ENCODE results near the gene TTC23.
A peak's percentile ranks its signal among the peaks of the same experiment; 100 is the strongest.

Gene TTC23

GRCh38 chr15:99099661-99100060 is 149.7 kb downstream of the TTC23 start:
- Histone ChIP-seq H3K36me3 (ENCODE audit: control insufficient read depth, insufficient read depth, low read length) (no peaks in the 10 kb centered on the region), H3K4me3 (ENCODE audit: low read depth, low read length) (peak overlapping the region; percentile 45), H3K9ac (ENCODE audit: low read depth, low read length) (no peak overlapping the region), H3K27me3 (ENCODE audit: control insufficient read depth, insufficient read depth, low read length) (peaks cover 40% of the 10 kb centered on the region), H3K9me3 (ENCODE audit: control insufficient read depth, insufficient read depth, low read length) (no peaks in the 10 kb centered on the region), H3K4me1 (ENCODE audit: control insufficient read depth, insufficient read depth, low read length) (no peaks in the 10 kb centered on the region)

GRCh38 chr15:99098991-99099390 is 150.4 kb downstream of the TTC23 start:
- Histone ChIP-seq H3K9me3 (ENCODE audit: control insufficient read depth, insufficient read depth, low read length) (no peaks in the 10 kb centered on the region), H3K4me1 (ENCODE audit: control insufficient read depth, insufficient read depth, low read length) (no peaks in the 10 kb centered on the region), H3K4me3 (ENCODE audit: low read depth, low read length) (no peak overlapping the region), H3K27me3 (ENCODE audit: control insufficient read depth, insufficient read depth, low read length) (peaks cover 40% of the 10 kb centered on the region), H3K36me3 (ENCODE audit: control insufficient read depth, insufficient read depth, low read length) (no peaks in the 10 kb centered on the region), H3K9ac (ENCODE audit: low read depth, low read length) (no peak overlapping the region)

- Histone ChIP-seq H3K27me3 (ENCODE audit: control insufficient read depth, insufficient read depth, low read length) (peaks cover 39% of the 10 kb centered on the region), H3K36me3 (ENCODE audit: control insufficient read depth, insufficient read depth, low read length) (no peaks in the 10 kb centered on the region), H3K4me1 (ENCODE audit: control insufficient read depth, insufficient read depth, low read length) (no peaks in the 10 kb centered on the region), H3K4me3 (ENCODE audit: low read depth, low read length) (no peak overlapping the region), H3K9ac (ENCODE audit: low read depth, low read length) (no peak overlapping the region), H3K9me3 (ENCODE audit: control insufficient read depth, insufficient read depth, low read length) (no peaks in the 10 kb centered on the region)
Observed at GRCh38 chr15:99098426-99098825, 151.0 kb downstream of the TTC23 start.

GRCh38 chr15:99097441-99098410 is 151.7 kb downstream of the TTC23 start:
- Histone ChIP-seq H3K9me3 (ENCODE audit: control insufficient read depth, insufficient read depth, low read length) (no peaks in the 10 kb centered on the region), H3K36me3 (ENCODE audit: control insufficient read depth, insufficient read depth, low read length) (no peaks in the 10 kb centered on the region), H3K4me3 (ENCODE audit: low read depth, low read length) (no peak overlapping the region), H3K9ac (ENCODE audit: low read depth, low read length) (no peak overlapping the region), H3K27me3 (ENCODE audit: control insufficient read depth, insufficient read depth, low read length) (peaks cover 35% of the 10 kb centered on the region), H3K4me1 (ENCODE audit: control insufficient read depth, insufficient read depth, low read length) (no peaks in the 10 kb centered on the region)

GRCh38 chr15:99096894-99097426 is 152.4 kb downstream of the TTC23 start:
- no peak overlapping the region for H3K4me3 ChIP-seq (ENCODE audit: low read depth, low read length)
- H3K27me3 ChIP-seq (ENCODE audit: control insufficient read depth, insufficient read depth, low read length): peaks cover 28% of the 10 kb centered on the region
- H3K36me3 ChIP-seq (ENCODE audit: control insufficient read depth, insufficient read depth, low read length): no peaks in the 10 kb centered on the region
- no peaks in the 10 kb centered on the region for H3K9me3 ChIP-seq (ENCODE audit: control insufficient read depth, insufficient read depth, low read length)
- H3K9ac ChIP-seq (ENCODE audit: low read depth, low read length): no peak overlapping the region
- H3K4me1 ChIP-seq (ENCODE audit: control insufficient read depth, insufficient read depth, low read length): no peaks in the 10 kb centered on the region

- no peak overlapping the region for H3K4me3 ChIP-seq (ENCODE audit: low read depth, low read length)
- no peaks in the 10 kb centered on the region for H3K36me3 ChIP-seq (ENCODE audit: control insufficient read depth, insufficient read depth, low read length)
- peaks cover 23% of the 10 kb centered on the region for H3K27me3 ChIP-seq (ENCODE audit: control insufficient read depth, insufficient read depth, low read length)
- no peak overlapping the region for H3K9ac ChIP-seq (ENCODE audit: low read depth, low read length)
- no peaks in the 10 kb centered on the region for H3K4me1 ChIP-seq (ENCODE audit: control insufficient read depth, insufficient read depth, low read length)
- H3K9me3 ChIP-seq (ENCODE audit: control insufficient read depth, insufficient read depth, low read length): no peaks in the 10 kb centered on the region
Observed at GRCh38 chr15:99096173-99096893, 153.0 kb downstream of the TTC23 start.

GRCh38 chr15:99095626-99096025 is 153.8 kb downstream of the TTC23 start:
- Histone ChIP-seq H3K4me1 (ENCODE audit: control insufficient read depth, insufficient read depth, low read length) (no peaks in the 10 kb centered on the region), H3K4me3 (ENCODE audit: low read depth, low read length) (no peak overlapping the region), H3K9me3 (ENCODE audit: control insufficient read depth, insufficient read depth, low read length) (no peaks in the 10 kb centered on the region), H3K27me3 (ENCODE audit: control insufficient read depth, insufficient read depth, low read length) (peaks cover 22% of the 10 kb centered on the region), H3K36me3 (ENCODE audit: control insufficient read depth, insufficient read depth, low read length) (no peaks in the 10 kb centered on the region), H3K9ac (ENCODE audit: low read depth, low read length) (no peak overlapping the region)

- no peaks in the 10 kb centered on the region for H3K27me3 ChIP-seq (ENCODE audit: control insufficient read depth, insufficient read depth, low read length)
- no peaks in the 10 kb centered on the region for H3K36me3 ChIP-seq (ENCODE audit: control insufficient read depth, insufficient read depth, low read length)
- H3K9me3 ChIP-seq (ENCODE audit: control insufficient read depth, insufficient read depth, low read length): no peaks in the 10 kb centered on the region
- no peak overlapping the region for H3K4me3 ChIP-seq (ENCODE audit: low read depth, low read length)
- H3K4me1 ChIP-seq (ENCODE audit: control insufficient read depth, insufficient read depth, low read length): peaks cover 5% of the 10 kb centered on the region
- H3K9ac ChIP-seq (ENCODE audit: low read depth, low read length): no peak overlapping the region
Observed at GRCh38 chr15:99092554-99093172, 156.7 kb downstream of the TTC23 start.

- H3K9ac ChIP-seq (ENCODE audit: low read depth, low read length): no peak overlapping the region
- peaks cover 5% of the 10 kb centered on the region for H3K4me1 ChIP-seq (ENCODE audit: control insufficient read depth, insufficient read depth, low read length)
- no peaks in the 10 kb centered on the region for H3K9me3 ChIP-seq (ENCODE audit: control insufficient read depth, insufficient read depth, low read length)
- no peaks in the 10 kb centered on the region for H3K36me3 ChIP-seq (ENCODE audit: control insufficient read depth, insufficient read depth, low read length)
- H3K4me3 ChIP-seq (ENCODE audit: low read depth, low read length): no peak overlapping the region
- H3K27me3 ChIP-seq (ENCODE audit: control insufficient read depth, insufficient read depth, low read length): no peaks in the 10 kb centered on the region
Observed at GRCh38 chr15:99090938-99091337, 158.4 kb downstream of the TTC23 start.

GRCh38 chr15:99090011-99090699 is 159.2 kb downstream of the TTC23 start:
- H3K9ac ChIP-seq (ENCODE audit: low read depth, low read length): no peak overlapping the region
- H3K4me3 ChIP-seq (ENCODE audit: low read depth, low read length): no peak overlapping the region
- peaks cover 5% of the 10 kb centered on the region for H3K4me1 ChIP-seq (ENCODE audit: control insufficient read depth, insufficient read depth, low read length)
- H3K9me3 ChIP-seq (ENCODE audit: control insufficient read depth, insufficient read depth, low read length): no peaks in the 10 kb centered on the region
- H3K36me3 ChIP-seq (ENCODE audit: control insufficient read depth, insufficient read depth, low read length): no peaks in the 10 kb centered on the region
- H3K27me3 ChIP-seq (ENCODE audit: control insufficient read depth, insufficient read depth, low read length): no peaks in the 10 kb centered on the region

GRCh38 chr15:99087405-99087943 is 161.9 kb downstream of the TTC23 start:
- H3K4me1 ChIP-seq (ENCODE audit: control insufficient read depth, insufficient read depth, low read length): peaks cover 5% of the 10 kb centered on the region
- H3K27me3 ChIP-seq (ENCODE audit: control insufficient read depth, insufficient read depth, low read length): no peaks in the 10 kb centered on the region
- H3K9me3 ChIP-seq (ENCODE audit: control insufficient read depth, insufficient read depth, low read length): peaks cover 3% of the 10 kb centered on the region
- no peak overlapping the region for H3K9ac ChIP-seq (ENCODE audit: low read depth, low read length)
- H3K36me3 ChIP-seq (ENCODE audit: control insufficient read depth, insufficient read depth, low read length): no peaks in the 10 kb centered on the region
- H3K4me3 ChIP-seq (ENCODE audit: low read depth, low read length): no peak overlapping the region

Data from iPS-15b (cell line).